GM12873 (cell line): ENCODE measurements around the gene ANKRD45.

ENCODE experiments used
- TF ChIP-seq, protein P1 (sequence below): IDR thresholded peaks from 2 replicates; pipeline ENCODE4 v1.5.1; 2012; ENCODE audit warnings: low read depth, mild to moderate bottlenecking, moderate library complexity, low read length, control low read depth; ENCODE audit not compliant: insufficient read depth; ENCODE audit errors: missing control alignments

The ANKRD45 gene

GRCh38 chr1:173590557-173590956 lies 79.1 kb downstream of the ANKRD45 start:
- TF ChIP-seq, protein P1, sequence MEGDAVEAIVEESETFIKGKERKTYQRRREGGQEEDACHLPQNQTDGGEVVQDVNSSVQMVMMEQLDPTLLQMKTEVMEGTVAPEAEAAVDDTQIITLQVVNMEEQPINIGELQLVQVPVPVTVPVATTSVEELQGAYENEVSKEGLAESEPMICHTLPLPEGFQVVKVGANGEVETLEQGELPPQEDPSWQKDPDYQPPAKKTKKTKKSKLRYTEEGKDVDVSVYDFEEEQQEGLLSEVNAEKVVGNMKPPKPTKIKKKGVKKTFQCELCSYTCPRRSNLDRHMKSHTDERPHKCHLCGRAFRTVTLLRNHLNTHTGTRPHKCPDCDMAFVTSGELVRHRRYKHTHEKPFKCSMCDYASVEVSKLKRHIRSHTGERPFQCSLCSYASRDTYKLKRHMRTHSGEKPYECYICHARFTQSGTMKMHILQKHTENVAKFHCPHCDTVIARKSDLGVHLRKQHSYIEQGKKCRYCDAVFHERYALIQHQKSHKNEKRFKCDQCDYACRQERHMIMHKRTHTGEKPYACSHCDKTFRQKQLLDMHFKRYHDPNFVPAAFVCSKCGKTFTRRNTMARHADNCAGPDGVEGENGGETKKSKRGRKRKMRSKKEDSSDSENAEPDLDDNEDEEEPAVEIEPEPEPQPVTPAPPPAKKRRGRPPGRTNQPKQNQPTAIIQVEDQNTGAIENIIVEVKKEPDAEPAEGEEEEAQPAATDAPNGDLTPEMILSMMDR: no peak

GRCh38 chr1:173581383-173582079 lies 88.1 kb downstream of the ANKRD45 start:
- TF ChIP-seq, protein P1: no peak

GRCh38 chr1:173580658-173581057 lies 89.0 kb downstream of the ANKRD45 start:
- TF ChIP-seq, protein P1: no peak

GRCh38 chr1:173580071-173580470 lies 89.6 kb downstream of the ANKRD45 start:
- TF ChIP-seq, protein P1: no peak

- TF ChIP-seq, protein P1: no peak
These were observed 96.1 kb downstream of the ANKRD45 start for GRCh38 chr1:173573596-173573995.

GRCh38 chr1:173572201-173572873 lies 97.3 kb downstream of the ANKRD45 start:
- TF ChIP-seq, protein P1: no peak

DNA sequence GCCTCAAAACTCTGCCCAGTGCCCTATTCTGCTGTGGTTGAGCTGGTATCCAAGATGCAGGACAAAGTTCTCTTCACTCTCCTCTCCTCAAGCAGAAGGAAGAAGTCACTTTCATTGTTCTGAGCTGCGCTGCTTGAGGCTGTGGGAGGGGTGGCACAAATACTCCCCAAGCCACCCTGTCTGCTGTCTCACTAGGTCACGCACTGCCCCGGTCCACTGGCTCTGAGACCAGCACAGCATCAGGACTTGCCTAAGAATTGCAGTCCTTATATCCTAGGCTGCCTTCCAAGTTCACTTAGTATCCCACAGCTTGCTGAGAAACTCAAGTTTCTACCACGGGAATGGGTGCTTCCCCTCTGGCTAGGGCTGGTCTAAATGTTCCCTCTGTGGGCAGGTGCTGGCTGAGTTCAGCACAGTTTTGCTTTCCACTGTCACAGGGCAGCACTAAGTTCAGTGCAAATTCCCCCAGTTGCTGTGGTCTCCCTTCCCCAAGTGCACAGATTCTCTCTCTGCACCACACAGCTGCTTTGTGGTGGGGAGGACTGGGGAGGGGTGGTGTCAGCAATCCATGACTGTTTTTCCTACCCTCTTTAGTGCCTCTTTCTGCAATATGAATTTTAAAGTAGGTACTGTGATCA lies 99.2 kb downstream of the ANKRD45 start:
- TF ChIP-seq, protein P1: no peak
